GM19372 (cell line): Measurements from ENCODE around the gene TAMM41.
A peak's percentile ranks its signal among the peaks of the same experiment; 100 is the strongest.
"Not testable (repeated sequence)": the region's sequence is repeated elsewhere in the genome, so short reads cannot be mapped to it uniquely, and the experiment has no call there.

Experiments
- ATAC-seq: cut with Tn5 transposase; IDR thresholded peaks from one replicate; pipeline ENCODE4 v1.9.1; 2021; ENCODE audit warnings: mild to moderate bottlenecking, low read depth, moderate library complexity; ENCODE audit not compliant: unreplicated experiment

TAMM41 gene

GRCh38 chr3:11846281-11847266, at the start of gene TAMM41:
TAMM41 (minus strand) TSS chr3:11846885; CDS start chr3:11846636, 249 bp downstream.
- ATAC-seq, result peak; percentile 100

GRCh38 chr3:11878837-11879236, 32.2 kb upstream of the TAMM41 start:
- ATAC-seq, result no peak

GRCh38 chr3:11874707-11875106, 28.0 kb upstream of the TAMM41 start:
- ATAC-seq, result not testable (repeated sequence)

GRCh38 chr3:11863739-11864138, 17.1 kb upstream of the TAMM41 start:
- not testable (repeated sequence) for ATAC-seq

GRCh38 chr3:11862584-11862983, 15.9 kb upstream of the TAMM41 start:
- not testable (repeated sequence) for ATAC-seq

GRCh38 chr3:11862145-11862544, 15.5 kb upstream of the TAMM41 start:
- ATAC-seq, result not testable (repeated sequence)

- ATAC-seq, result not testable (repeated sequence)
Measured at GRCh38 chr3:11860213-11860612, 13.5 kb upstream of the TAMM41 start.

GRCh38 chr3:11853450-11853849, 6.8 kb upstream of the TAMM41 start:
- no peak for ATAC-seq

GRCh38 chr3:11850003-11850402, 3.3 kb upstream of the TAMM41 start:
- no peak for ATAC-seq

- ATAC-seq, result no peak
Measured at GRCh38 chr3:11847607-11848006, 922 bp upstream of the TAMM41 start.

- no peak for ATAC-seq
Measured at GRCh38 chr3:11845651-11846050, 1.0 kb downstream of the TAMM41 start.

- no peak for ATAC-seq
Measured at GRCh38 chr3:11844891-11845290, 1.8 kb downstream of the TAMM41 start.

- ATAC-seq, result no peak
Measured at GRCh38 chr3:11835028-11835639, 11.6 kb downstream of the TAMM41 start.

- ATAC-seq, result no peak
Measured at GRCh38 chr3:11832981-11833905, 13.4 kb downstream of the TAMM41 start.

- ATAC-seq, result no peak
Measured at GRCh38 chr3:11829416-11829815, 17.3 kb downstream of the TAMM41 start.

GRCh38 chr3:11826628-11827265, 19.9 kb downstream of the TAMM41 start:
- no peak for ATAC-seq

- no peak for ATAC-seq
Measured at GRCh38 chr3:11825301-11825700, 21.4 kb downstream of the TAMM41 start.

GRCh38 chr3:11820531-11821041, 26.1 kb downstream of the TAMM41 start:
- no peak for ATAC-seq

- ATAC-seq, result no peak
Measured at GRCh38 chr3:11819146-11819689, 27.5 kb downstream of the TAMM41 start.

- ATAC-seq, result no peak
Measured at GRCh38 chr3:11818033-11818432, 28.7 kb downstream of the TAMM41 start.
